ENCODE measurements around the gene BCAS3.
"Not testable (repeated sequence)": the region's sequence is repeated elsewhere in the genome, so short reads cannot be mapped to it uniquely, and the experiment has no call there.

BCAS3 gene

DNA sequence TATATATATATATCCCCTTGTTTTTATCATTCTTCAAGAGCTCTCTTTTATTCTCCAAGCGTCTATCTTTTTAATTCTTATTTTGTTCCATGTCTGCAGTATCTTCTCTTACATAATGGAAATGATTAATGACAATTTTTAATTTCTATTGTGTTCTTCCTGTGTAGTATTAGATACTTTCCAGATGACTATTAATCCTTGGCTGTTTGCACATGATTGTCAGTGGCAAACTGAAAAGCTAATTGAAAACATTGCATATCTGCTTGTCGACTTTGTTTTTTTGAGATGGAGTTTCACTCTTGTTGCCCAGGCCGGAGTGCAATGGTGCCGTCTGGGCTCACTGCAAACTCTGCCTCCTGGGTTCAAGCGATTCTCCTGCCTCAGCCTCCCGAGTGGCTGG, 124.7 kb downstream of the BCAS3 start:
- no peak for DNase-seq

DNA sequence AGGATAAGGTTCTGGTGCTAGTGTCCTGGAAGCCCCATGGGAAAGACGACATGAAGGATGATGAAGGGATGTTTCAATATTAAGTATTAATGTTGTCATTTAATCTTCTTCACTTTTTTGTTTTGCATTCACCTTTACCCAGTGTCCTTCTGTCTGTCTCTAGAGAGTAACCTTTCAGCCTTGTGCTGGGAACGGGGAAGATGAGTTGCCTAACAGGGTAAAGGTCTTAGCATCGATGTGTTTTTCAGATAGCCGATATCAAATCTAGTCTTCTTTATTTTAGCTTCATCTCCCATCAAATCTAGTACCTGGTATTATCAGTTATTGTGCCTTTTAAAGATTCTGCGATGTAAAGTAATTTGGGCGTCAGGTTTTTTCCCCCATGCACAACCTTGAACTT, 125.4 kb downstream of the BCAS3 start:
- no peak for DNase-seq

DNA sequence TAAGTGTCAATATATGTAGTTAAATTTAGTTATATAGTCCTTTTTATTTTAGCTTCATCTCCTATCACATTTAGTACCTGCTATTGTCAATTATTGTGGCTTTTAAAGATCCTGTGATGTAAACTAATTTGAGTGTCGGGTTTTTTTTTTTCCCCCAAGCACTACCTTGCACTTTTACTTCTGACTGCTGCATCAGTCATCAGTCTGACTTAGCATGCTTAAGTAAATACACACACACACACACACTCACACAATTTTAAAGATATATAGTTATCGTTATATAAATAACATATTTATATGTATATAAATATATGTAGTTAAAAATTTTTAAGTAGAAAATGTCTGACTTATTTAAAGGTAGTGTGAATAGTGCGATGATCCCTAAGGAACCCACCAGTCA, 127.2 kb downstream of the BCAS3 start:
- DNase-seq: no peak

DNA sequence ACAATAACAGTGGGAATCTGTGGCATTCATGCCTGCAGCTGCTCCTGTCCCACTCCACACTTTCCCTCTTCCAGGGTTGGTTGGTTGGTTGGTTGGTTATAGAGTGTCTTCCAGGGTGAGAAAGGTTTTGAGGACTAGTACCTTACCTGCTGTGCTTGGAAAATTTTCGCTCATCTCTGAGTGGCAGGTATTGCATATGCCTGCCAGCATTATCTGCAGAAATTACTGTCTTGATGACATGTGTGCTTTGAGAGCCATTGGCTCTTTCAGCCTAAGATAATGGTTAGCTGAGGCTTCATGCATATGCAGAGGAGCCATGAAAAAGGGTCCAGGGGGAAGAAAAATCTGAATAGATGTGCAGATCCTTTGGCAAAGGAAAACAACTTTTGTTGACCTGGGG, 131.8 kb downstream of the BCAS3 start:
- DNase-seq: no peak

DNA sequence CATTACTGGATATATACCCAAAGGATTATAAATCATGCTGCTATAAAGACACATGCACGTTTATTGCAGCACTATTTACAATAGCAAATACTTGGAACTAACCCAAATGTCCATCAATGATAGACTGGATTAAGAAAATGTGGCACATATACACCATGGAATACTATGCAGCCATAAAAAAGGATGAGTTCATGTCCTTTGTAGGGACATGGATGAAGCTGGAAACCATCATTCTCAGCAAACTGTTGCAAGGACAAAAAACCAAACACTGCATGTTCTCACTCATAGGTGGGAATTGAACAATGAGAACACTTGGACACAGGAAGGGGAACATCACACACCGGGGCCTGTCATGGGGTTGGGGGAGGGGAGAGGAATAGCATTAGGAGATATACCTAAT, 137.3 kb downstream of the BCAS3 start:
- not testable (repeated sequence) for DNase-seq

DNA sequence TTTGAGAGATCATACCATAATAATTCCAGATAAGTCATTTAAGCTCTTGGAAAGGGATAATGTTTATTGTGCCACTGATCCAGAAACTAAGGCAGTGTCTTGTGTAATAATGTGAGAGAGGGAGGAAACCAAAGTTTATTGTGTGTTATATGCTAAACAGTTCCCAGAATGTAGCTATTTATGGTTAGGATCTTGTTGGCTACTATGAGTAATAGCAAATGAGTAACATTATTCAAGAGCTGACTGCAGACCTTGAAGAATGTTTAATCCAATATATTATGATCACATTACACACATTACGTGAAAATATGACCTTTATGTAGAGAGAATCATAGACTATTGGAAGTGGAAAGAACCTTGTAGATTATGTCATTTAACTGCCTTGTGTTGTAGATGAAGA, 139.5 kb downstream of the BCAS3 start:
- no peak for DNase-seq

DNA sequence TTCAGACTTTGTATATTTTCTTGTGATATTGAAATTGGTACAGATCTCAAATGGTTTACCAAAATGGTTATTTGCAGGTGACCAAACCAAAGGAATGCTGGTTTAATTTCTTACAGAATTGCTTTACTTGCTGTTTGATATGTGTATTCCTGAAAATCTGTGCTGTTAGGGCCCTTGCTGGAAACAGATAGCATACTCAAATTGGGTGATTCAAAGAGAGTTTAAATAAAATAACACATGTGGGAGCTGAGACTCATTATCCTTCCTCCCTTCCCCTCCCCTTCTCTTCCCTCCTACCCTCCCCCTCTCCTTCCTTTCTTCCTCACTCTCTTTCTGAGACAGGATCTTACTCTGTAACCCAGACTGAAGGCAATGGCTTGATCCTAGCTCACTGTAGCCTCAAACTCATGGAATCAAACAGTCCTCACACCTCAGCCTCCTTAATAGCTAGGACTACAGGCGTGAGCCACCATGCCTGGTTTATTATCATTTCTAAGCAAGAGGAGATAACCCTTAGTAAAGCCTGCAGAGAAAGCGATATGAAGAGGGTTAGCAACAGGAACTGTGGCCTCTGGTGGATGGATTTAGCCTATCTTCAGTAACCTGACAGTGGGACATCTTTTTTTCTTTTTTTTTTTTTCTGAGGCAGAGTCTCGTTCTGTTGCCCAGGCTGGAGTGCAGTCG, 141.9 kb downstream of the BCAS3 start:
- DNase-seq: no peak

DNA sequence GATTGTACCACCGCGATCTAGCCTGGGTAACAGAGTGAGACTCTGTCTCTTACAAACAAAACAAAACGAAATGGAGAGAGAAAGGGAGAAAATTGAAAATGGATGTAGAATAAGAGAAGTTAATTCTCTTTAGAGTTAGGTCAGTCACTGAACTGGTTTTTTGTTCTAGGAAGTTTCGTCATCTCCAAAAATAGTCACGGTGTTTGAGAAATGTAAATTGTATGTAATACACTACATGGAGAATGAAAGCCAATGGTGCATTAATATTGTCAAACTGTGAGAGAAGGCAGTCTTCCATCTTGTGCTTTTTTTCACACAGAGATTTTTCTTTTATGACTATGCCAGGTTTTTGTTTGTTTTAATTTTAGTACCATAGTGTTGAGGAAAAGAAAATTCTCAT, 145.9 kb downstream of the BCAS3 start:
- no peak for DNase-seq

DNA sequence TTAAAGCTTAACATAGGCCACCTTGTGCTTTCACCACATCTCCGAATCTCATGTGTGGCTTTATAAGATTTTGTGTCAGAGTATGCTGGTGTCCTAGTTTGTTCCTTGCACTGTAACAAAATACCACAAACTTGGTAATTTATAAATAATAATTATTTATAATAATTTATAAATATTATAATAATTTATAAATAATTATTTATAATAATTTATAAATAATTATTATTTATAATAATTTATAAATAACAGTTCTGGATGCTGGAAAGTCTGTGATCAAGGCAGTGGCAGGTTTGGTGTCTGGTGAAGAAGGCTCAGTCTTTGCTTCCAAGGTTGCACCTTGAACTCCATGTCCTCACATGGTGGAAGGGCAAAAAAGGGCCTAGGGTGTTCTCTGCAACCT, 147.7 kb downstream of the BCAS3 start:
- no peak for DNase-seq

DNA sequence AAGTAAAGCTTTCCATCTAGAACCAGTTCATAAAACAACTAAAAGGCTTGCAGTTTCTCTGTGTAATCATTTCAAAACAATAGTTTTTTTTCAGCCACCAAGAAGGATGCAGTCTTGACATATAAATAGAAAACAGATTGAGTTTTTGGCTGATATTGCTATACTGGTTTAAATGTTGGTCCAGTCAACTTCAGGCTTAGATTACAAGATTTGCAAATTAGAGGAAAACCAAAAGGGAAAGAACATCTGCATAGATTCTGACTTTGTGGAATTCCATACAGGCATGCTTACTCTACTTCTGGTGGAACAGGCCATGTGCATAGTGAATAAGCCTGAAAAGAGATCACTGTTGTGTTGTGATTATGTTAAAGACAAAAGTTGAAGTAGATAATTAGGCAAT, 150.3 kb downstream of the BCAS3 start:
- no peak for DNase-seq

DNA sequence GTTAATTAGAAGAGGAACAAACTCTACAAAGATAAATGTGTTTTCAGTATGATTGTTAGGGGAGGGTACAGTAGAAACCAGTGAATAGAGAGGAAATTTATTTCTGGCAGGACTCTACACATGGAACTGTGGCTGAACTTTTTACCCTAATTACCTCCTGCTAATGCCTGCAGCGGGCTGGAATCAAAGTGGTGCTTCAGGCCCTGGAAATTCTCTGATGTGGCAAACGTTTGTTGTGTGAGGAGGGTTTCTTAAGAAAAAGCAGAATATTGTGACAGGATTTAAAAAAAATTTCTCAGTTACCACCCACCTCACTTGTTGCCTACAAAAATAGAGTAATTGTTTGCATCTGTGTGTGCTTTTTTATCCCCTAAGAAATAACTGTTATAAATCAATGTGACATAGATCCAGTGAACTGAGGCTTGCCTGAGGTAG, 154.5 kb downstream of the BCAS3 start:
- DNase-seq: no peak

DNA sequence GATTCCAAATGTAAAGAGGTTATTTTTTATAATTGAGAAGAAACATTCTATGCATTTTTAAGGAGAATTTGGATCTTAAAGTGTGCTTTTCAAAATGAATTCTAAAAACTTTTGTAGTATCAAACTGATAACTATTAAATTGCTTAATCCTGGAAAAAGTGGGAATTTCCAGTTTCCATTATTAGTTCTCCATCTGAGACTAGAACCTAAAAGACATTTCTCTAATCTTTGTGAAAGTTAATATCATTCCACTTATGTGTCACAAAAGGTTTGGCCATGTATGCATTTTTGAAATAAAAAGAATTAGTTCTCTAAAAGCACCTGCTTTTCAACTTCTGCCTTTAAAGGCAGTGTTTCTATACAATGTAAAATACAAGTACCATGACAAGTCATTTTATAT, 155.0 kb downstream of the BCAS3 start:
- DNase-seq: no peak

DNA sequence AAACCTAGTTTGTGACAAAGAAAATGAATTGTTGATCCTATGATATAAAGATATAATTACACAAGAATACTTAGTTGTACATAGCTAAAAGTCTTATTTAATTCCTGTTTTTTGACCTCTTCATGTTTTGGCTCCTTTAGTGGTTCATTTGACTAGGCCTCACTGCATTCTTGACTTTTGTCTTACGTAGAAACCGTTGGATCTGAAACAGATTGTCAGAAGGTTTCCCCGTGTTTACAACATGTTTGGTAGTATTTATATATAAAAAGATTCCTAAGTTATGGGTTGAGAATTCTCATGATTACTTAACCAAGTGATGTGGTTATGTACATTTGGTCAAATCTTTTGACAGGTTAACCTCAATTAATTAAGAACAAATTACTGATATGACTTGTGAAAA, 162.8 kb downstream of the BCAS3 start:
- DNase-seq: no peak

DNA sequence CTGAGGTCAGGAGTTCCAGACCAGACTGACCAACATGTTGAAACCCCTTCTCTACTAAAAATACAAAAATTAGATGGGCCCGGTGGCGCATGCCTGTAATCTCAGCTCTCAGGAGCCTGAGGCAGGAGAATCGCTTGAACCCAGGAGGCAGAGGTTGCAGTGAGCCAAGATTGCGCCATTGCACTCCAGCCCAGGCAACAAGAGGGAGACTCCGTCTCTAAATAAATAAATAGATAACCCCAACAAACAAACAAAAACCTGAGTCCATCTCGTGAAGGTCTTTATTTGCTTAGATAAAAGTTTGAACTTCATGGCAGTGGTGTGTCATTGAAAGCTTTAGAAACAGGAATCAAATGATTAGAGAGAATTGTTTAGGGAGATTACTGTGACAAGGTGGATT, 167.4 kb downstream of the BCAS3 start:
- no peak for DNase-seq

DNA sequence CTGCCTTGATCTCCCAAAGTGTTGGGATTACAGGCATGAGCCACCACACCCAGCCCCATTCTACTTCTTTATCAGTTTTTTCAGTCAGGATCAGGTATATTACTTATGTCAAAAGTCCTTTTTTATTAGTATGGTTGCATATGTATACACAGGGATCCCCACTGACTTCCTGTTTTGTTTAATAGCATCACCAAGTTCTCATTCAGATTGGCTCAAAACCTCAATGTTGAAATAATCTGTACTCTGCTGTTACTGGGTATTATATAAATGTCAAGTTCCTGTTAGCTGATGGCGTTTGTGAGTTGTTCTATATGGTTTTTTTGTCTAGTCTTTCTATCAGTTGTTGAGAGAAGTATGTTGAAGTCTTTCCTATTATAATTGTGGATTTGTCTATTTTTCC, 168.5 kb downstream of the BCAS3 start:
- DNase-seq: no peak

DNA sequence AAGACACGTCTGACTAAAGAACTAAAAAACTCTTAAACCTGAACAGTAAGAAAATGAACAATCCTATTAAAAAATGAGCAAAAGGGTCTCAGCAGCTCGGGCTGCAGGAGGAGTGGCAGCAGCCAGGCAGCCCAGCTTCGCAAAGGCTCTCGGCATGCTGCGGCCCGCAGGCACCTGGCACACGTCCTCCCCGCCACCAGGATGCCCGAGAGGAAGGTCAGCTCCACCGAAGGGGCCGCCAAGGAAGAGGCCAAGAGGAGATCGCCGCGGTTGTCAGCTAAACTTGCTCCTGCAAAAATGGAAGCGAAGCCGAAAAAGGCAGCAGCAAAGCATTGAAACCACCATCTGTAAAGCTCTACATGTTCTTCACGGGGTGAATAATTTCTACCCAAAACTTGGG, 173.5 kb downstream of the BCAS3 start:
- DNase-seq: no peak

DNA sequence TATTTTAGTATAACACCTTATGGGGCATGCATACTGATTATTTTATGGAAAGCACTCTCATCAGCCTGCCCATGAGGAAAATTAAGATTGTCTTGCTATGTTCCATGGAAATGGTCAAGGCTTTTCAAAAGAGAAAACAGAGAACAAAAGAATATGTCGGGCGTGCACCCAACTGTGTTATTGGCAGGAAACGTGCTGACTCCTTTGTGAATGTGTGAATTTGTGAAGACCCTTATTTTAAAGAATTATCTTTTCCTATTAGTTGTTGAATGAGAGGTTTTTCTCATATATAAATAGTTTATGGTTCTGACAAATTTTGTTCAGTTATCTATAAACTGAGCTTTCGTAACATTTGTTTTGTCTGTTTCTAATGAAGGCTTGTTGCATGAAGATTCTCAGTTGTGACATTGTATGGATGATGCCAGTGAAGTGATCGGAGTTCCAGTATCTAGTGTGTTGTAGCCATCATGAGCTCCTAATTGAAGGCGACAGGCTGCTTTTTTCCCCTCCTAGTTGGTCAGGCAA, 180.0 kb downstream of the BCAS3 start:
- DNase-seq: no peak

DNA sequence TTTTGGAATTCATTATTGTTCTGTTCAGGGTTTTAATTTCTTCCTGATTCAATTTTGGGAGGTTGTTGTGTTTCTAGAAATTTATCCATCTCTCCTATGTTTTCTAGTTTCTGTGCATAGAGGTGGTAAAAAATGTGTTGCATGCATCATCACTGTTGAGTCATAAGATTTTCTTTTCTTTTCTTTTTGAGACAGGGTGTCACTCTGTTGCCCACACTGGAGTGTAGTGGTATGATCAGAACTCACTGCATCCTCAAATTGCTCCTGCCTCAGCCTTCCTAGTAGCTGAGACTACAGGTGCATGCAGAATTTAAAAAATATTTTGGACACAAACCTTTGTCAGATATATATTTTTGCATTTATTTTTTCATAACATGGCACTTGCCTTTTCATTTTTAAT, 184.8 kb downstream of the BCAS3 start:
- no peak for DNase-seq

DNA sequence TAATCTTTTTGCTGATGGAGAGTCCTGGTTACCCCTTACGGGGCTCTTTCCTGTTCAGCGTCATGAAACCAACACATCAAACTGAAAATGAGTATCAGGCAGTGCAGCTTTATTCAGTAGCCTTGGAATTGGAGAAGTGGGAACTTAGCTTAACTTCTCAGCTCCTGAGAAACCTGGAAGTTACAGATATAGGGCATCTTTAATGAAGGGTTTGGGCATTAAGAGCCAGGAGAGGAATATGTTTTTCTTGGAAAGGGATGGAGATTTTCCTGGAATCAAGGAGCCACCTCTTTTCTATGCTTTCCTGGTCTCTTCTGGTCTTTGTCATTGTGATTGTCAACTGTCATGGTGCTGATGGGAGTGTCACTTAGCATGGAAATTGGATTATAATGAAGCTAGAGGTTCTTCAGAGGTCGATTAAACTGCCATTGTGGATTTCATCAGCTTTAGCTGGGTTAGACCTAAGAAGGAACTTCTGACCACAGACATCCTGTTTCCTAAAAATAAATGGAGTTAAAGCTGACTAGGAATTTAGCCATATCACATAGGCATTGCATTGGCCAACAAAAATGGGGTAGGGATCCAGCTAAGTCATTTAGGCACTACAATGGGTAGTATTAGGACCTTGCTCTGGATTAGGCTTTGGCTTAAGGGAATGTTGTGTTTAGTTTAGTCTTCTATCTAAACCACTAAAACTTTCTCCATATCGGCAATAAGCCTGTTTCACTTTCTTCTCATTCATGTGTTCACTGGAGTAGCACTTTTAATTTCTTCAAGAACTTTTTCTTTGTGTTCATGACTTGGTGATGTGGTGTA, 186.4 kb downstream of the BCAS3 start:
- DNase-seq: no peak

DNA sequence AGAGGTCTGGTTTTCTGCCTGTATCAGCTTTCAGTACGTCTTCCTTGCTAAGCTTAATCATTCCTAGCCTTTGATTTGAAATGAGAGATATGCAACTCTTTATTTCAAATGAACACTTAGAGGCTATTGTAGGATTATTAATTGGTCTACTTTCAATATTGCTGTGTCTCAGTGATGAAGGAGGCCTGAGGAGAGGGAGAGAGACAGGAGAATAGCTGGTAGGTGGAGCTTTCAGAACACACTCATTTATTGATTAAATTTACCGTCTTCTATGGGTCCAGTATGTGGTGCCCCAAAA, 187.0 kb downstream of the BCAS3 start:
- no peak for DNase-seq

DNA sequence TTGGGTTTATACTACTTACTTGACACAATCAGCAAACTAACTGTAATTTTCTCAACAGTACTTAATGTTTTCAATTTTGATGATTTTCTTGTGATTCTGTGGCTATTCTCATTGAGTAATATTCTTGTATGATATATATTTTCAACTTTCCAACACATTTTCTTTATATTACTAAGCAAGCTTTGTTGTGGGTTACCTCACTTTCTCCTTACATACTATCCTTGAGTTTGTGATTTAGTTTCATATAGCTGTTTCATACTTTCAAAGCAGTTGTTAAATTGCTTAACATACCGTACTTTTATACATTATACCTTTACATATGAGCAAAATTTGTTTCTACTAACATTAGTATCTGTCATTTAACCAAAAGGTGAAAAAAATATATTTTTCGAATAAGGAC, 197.1 kb downstream of the BCAS3 start:
- DNase-seq: no peak

DNA sequence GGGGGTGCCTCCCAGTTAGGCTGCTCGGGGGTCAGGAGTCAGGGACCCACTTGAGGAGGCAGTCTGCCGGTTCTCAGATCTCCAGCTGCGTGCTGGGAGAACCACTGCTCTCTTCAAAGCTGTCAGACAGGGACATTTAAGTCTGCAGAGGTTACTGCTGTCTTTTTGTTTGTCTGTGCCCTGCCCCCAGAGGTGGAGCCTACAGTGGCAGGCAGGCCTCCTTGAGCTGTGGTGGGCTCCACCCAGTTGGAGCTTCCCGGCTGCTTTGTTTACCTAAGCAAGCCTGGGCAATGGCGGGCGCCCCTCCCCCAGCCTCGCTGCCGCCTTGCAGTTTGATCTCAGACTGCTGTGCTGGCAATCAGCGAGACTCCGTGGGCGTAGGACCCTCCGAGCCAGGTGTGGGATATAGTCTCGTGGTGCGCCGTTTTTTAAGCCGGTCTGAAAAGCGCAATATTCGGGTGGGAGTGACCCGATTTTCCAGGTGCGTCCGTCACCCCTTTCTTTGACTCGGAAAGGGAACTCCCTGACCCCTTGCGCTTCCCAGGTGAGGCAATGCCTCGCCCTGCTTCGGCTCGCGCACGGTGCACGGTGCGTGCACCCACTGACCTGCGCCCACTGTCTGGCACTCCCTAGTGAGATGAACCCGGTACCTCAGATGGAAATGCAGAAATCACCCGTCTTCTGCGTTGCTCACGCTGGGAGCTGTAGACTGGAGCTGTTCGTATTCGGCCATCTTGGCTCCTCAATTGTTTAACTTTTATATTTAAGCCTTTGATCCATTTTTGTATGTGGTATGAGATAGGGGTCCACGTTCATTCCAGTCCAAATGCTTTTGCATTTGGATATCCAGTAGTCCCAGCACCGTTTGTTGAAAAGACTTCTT, 209.3 kb downstream of the BCAS3 start:
- not testable (repeated sequence) for DNase-seq

DNA sequence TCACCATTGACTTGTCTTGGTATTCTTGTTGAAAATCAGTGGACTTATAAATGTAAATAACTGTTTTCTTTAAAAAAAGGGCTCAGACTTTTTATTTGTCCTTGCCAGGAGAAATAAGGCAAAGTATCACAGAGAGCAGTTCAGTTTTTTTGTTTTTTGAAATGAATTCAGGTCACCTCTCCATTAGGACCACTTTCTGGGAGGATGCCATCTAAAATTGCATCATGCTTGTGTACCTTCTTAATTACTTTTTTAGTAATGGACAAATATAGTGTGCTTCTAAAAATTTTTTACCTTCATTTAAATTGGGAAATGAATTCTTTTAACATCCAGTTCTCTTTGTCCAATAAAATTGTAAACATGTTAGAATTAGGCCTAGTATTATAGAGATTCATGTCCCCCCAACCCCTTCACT, 210.0 kb downstream of the BCAS3 start:
- DNase-seq: no peak
